HG02798 (cell line): ENCODE results near the gene LRRC4C.
"Not testable (repeated sequence)": the region's sequence is repeated elsewhere in the genome, so short reads cannot be mapped to it uniquely, and the experiment has no call there.

ENCODE experiments used
- ATAC-seq: cut with Tn5 transposase; IDR thresholded peaks from one replicate; pipeline ENCODE4 v1.9.1; 2021; ENCODE audit warnings: mild to moderate bottlenecking; ENCODE audit not compliant: unreplicated experiment, poor library complexity

Gene LRRC4C

DNA sequence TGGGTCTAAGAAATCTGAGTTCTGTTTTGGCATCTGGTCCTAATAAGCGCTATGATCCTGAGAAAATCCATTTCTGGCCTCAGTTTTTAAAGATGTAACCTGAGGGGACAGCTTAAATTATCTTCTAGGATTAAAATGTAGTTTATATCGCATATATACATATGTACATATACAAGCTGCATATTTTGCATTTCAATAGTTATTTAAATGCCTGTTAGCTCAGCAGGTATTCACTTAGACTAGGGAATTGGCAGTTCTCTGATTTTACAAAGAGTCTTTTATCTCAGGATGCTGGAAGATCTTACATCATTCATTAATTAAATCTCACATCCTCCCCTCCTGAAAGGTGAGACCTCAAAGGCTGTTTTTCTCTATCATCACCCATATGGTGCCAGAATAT lies 1232.8 kb downstream of the LRRC4C start:
- no peak for ATAC-seq

DNA sequence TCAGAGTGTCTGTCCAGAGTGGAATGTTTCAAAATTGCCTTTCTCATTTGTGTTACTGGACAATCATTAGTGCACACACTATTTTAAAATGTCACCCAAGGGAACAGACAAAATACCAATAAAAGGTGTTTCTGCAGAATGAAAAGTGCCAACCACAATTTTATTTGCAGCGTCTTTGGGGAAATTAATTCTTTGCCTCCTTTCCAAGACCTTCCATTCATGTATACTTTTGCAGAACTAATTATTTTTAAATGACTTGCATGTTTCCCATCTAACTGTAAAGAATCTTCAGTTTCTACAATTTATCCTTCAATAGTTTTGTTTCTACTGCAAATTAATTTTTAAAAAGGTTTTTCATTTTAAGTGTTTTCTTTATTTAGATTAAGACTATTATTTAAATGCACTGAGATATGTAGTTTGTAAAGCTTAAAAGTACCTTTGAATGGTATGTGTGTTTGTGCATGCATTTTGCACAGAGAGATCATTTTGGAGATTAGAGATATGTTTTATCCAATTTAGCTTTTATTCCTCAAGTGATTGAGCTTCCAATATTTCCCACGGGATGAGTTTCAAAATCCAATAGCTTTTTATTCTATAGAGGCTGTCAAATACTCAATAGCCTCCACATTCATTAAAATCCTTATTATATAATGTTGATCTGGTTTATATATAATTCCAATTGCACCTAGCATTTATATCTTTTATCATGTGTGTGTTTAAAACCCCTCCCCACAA lies 1235.7 kb downstream of the LRRC4C start:
- ATAC-seq: no peak

DNA sequence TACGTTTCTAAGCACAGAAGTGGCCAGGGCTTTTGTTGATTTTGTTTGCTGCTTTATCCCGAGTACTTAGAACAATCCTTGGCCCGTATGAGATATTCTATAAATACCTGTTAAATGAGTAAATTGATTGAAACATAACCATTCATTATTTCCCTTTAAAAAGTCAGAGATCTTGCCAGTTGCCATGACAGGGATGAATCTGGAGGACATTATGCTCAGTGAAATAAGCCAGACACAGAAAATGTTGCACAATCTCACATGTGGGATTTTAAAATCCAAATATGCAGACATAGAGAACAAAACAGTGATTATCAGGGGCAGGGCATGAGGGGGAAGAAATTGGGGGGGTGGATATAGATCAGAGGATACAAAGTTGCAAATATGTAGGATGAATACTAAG lies 1240.1 kb downstream of the LRRC4C start:
- ATAC-seq: no peak

DNA sequence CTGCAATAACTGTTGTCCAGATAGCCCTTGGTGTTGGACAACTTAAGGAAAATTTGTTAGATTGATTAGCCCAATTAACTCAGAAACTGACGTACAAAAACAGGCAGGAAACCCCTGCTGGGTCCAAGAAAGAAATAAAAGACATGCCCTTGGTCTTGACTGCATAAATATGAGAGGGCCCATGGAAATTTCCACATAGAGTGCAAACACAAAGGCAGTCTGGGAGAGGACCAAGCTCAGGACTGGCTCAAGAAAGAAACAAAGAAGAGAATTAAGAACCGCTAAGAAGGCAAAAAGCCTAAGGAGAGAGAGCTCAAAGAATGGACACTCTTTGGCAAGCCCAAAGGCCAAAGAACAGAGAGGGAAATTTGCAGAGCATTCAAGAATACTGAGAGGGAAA lies 1243.9 kb downstream of the LRRC4C start:
- no peak for ATAC-seq

DNA sequence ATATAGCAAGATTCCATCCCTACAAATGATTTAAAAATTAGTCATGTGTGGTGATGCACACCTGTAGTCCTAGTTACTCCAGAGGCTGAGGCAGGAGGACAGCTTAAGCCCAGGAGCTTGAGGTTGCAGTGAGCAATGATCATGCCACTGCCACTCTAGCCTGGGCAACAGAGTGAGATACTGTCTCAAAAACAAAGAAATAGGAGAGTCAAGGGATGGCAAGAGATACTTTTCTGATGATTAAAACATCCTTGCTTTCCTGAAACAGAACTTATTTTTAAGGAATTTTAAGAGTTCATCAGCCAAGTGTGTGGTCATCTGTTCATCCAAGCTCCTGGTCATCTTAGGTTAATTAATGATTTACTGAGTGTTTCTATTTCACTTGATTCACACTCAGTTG lies 1252.0 kb downstream of the LRRC4C start:
- no peak for ATAC-seq

DNA sequence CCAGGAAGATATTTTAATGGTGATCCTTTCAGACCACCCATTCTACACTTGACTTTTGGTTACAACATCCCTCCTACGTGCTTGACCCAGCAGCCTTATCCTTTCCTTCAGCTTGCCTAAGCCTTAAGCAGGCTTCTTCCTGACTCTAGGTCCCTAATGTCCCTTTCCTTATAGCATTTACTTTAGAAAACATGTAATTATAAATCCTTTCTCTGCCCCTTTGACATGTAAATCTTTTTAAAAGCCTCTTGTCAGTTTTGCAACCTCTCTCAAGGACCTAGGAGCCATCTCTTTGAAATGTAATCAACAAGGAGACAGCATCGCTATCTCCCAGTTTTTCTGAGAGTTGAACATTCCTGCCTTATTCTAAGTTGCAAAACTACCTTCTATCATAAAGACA lies 1255.2 kb downstream of the LRRC4C start:
- ATAC-seq: no peak

DNA sequence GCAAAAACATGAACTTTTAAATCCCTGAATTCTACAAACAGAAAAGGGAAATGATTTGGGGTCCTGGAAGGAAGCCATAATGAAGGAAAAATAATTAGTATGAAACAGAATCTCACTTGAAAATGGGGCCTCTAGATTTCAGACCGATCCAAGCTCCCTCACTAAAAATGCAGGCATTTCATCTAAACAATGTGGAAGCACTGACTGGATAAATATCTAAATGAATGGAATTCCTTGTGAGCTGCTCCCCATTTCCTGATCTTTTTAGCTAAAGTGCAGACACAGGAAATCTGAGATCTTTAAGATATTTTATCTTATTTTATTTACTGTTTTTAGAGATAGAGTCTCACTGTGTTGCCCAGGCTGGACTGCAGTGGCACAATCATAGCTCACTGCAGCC lies 1255.8 kb downstream of the LRRC4C start:
- ATAC-seq: no peak

GRCh38 chr11:40202589-40203270 lies 1256.7 kb downstream of the LRRC4C start:
- no peak for ATAC-seq

GRCh38 chr11:40192590-40192989 lies 1266.9 kb downstream of the LRRC4C start:
- ATAC-seq: not testable (repeated sequence)

GRCh38 chr11:40190294-40190693 lies 1269.2 kb downstream of the LRRC4C start:
- ATAC-seq: no peak

DNA sequence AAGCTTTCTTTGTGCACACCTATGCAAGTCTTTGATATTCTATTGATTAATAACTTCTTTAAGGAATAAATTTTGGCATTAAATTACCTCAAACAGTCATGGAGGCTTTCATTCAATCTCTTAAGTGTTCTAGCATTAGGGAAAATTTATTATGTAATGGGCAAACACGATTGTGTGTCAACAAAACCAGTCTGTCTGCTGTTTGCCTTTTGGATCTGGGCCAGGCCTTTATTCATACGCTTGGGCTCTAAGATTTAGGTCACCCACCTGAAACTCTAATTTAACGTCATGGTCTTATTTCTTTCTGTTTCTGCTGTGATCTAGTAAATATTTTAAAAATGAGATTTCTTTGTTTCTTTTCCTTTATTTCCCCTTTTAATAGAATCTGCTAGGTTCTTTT lies 1270.6 kb downstream of the LRRC4C start:
- ATAC-seq: no peak

DNA sequence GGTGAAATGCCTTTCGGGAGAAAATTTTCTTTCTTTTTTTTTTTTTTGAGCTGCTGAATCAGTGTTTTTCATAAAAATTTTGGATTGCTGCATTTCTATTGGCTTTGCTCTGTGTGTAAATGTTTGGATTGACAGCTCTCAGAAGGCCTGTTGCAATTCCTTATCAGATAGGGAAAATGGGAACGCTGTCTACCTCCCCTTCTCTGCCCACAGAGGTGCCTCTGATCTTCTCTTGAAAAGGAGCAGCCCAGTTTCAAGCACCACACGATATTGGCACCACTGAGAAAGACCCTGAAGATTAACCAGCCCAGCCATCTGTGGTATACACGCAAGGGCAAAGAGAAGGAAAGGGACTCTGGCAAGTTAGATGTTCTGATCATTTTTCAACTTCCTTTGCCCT lies 1272.2 kb downstream of the LRRC4C start:
- ATAC-seq: no peak

DNA sequence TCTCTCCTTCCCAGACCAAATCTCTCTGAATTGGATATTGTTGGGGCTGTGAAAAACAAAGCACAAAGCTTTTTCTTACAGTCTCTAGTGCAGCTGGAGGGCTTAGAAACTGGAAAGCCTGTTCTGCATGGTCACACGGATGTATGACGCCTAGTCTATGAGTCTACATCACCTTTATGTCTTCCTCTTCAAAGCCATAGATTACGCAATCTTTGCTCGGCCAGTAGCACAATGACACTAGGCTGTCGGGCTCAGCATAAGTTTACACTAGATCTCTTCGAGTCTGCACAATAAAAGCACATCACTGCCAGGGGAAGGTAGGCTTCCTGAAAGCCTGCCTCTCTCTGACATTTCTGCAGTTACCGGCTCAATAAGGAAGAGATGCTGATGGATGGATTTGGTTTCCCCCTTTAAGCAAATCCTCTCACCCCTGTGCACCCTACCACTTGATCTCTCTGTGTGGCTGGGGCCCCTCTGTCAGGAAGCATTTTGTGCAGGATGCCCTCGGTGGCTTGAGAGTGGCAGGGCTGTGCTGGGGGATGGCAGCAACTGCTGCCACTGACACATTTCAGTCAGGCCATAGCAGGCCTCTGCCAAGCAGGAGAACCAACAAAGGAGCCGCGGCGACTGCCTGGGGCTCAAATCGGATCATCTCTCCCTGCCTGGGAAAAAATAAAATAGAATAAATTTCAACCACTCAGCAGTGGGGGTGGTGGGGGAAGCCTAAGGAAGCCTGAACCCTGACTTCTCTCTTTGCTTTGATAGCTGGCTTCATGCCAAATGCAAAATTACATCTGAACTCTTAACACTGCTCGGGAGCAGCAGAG lies 1272.8 kb downstream of the LRRC4C start:
- ATAC-seq: no peak

DNA sequence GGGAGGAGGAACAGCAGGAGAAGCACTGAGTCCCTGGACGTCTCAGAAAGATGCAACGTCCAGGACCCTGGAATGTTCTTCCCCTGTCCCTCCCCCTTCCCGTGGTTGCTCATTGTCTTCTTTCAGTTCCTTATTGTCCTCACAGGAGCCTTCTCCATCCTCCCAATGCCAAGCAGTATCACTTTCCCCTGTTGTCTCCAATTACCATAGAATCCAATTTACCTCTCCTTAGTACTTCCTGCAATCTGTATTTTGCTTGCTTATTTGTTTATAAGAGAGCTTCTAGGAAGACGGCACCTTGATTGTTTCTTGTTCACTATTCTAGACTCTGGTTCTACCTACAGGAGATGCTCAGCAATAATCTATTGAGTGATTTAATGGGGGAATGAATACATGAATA lies 1273.7 kb downstream of the LRRC4C start:
- ATAC-seq: no peak

GRCh38 chr11:40183073-40184064 lies 1276.1 kb downstream of the LRRC4C start:
- peak; percentile 91 for ATAC-seq

- ATAC-seq: no peak
Observed at GRCh38 chr11:40179541-40179940, 1279.9 kb downstream of the LRRC4C start.

DNA sequence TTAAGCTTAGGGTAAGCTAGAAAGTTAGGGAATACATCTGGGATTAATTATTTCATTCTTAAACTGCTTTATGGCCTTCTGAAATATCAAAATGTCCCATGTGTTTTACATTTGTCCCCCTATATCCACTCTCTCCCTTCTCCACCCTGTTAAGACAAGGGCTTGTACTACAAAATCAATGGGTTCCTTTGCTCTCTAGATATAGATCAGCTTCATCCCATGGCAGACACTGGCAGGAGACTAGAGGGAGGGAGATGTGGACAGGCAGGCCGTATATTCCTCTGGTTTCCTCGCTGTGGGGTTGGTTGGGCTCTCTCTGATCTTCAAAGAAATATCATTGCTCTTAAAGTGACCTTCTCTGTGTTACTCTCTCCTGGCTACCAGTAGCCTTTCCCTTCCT lies 1281.0 kb downstream of the LRRC4C start:
- no peak for ATAC-seq

DNA sequence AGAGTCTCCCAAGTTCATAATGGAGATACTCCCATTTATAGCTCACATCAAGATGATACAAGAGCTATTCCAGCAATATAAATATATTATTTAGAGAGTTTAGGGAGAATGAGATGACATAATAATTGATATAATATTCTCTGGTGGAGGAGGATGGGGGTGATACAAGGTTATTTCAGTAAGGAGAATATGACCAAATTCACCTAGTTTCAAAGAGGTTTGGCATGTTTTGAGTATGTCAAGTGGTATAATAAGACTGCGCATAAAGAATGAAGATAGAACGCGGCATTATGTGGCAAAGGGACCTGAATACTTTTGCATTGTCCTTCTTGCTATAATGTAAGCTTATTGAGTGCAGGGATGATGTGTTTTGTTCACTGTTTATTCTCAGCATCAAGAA lies 1283.5 kb downstream of the LRRC4C start:
- no peak for ATAC-seq

DNA sequence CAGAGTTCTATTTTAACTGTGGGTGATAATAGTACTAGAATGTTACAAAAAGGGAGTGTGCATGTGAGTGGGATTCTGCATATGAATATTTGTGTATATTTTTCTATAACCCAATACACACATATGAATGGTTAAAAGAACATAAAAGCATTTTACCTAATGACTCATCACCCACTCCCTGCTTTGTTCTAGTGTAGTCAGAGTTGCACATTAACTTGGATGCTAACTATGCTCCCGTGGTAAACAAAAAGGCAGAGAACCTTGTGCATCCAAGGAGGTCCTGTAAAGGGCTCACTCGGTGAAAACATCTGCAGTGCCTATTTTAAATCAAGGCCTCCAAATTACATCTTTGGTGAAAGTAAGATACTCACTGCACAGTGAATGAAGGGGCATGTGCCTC lies 1289.4 kb downstream of the LRRC4C start:
- ATAC-seq: no peak

DNA sequence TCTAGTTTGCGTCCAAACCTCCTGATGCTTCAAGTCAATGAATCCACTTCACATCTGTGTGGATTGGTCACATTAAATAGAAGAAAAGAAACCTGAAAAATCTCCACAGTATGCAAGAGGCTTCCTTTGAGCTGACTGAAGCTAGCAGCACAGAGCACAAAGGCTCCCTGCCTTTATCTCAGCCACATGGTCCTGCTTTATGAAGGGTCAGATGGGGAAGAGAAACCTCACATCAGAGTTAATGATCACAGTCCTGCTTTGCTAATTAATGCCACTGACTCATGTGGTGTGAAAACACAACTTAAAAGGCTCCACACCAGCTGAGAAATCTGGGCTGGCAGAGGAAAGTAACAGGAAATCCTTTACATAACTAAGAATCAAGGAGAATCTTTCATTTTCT lies 1291.0 kb downstream of the LRRC4C start:
- ATAC-seq: peak; percentile 90
